ENCODE results near the gene FSCN2. TPM values are rescaled to one million over a fixed set of nuclear protein-coding genes. Genes with fewer than 3 reads are reported as not detected.
A peak's percentile ranks its signal among the peaks of the same experiment; 100 is the strongest.

The FSCN2 gene
- total RNA-seq, 2 donors from 2014 or later: 7.0 to 13.5 TPM

GRCh38 chr17:81524865-81525159 is 3.4 kb upstream of the FSCN2 start:
- no peaks in the 10 kb centered on the region for H3K27me3 ChIP-seq
- no peak for DNase-seq

DNA sequence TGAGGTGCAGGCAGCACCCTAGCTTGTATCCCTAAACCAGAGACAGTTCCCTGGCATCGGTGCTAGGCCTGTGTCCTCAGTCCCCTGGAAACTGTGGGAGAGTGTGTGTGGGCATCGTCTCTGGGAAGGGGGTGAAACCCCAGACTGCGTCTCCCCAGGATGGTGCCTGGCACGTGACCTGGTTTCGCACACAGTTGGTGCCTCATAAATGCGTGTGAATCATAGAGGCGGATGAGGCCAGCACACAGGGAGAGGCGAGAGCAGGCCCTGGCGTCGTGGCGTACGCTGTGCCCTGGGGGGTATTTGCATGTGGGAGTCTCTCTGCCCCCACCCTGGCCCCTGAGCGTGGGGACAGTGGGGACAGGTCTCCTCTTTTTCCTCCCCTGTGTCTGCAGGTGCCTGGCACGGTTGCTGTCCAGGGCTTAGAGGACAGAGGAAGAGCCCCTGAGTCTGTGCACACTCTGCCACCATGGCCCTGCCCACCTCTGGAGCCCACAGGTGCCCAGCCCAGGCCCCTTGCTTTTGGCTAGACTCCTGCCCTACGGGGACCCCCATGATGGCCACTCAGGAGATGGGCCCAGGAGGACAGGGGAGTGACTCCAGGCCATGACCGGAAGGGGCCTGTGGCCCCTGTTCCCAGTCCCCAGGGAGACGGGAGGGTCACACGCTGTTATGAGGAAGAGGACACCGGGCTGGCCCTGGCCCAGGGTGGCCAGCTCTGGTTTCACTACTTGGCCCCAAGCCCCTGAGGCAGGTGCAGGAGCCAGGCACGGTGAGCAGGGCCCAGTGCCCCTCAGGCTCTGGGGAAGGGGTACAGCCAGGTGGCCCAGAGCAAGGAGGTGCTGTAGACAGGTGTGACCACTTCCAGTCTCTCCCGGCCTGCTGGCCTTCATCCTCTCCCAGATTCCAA is 1.3 kb upstream of the FSCN2 start:
- Histone ChIP-seq H3K36me3 (replicated peaks in 1 of 2; ENCODE audit: insufficient read depth in 1 of 2, low read depth in 2 of 2) (no peaks in the 10 kb centered on the region), H3K4me3 (no peak overlapping the region), H3K27ac (no peak overlapping the region), H3K4me1 (peaks cover 13% of the 10 kb centered on the region), H3K27me3 (no peaks in the 10 kb centered on the region), H3K9me3 (no peaks in the 10 kb centered on the region)
- ATAC-seq (no peak), DNase-seq (no peak)
- WGBS, 2 donors: 86 to 89% methylated on average over 15 to 20 of the region's 21 CpGs
- intact Hi-C loops (cut with DNase I): no loop called here
- no peak for TF ChIP-seq POLR2A (IDR thresholded peaks at IDR 0.05)
- TF ChIP-seq CTCF (IDR thresholded peaks at IDR 0.05): no peak

More at GRCh38 chr17:81524865-81525159, 3.4 kb upstream of the FSCN2 start:
- no peak for ATAC-seq
- Histone ChIP-seq H3K36me3 (replicated peaks in 1 of 2; ENCODE audit: insufficient read depth in 1 of 2, low read depth in 2 of 2) (no peaks in the 10 kb centered on the region), H3K9me3 (no peaks in the 10 kb centered on the region), H3K27ac (no peak overlapping the region), H3K4me3 (no peak overlapping the region), H3K4me1 (peaks cover 20% of the 10 kb centered on the region)
- intact Hi-C loops (cut with DNase I): no loop called here
- WGBS, 2 donors: 84 to 100% methylated on average over 2 to 8 of the region's 8 CpGs
- no peak for TF ChIP-seq POLR2A (IDR thresholded peaks at IDR 0.05)
- no peak for TF ChIP-seq CTCF (IDR thresholded peaks at IDR 0.05)

DNA sequence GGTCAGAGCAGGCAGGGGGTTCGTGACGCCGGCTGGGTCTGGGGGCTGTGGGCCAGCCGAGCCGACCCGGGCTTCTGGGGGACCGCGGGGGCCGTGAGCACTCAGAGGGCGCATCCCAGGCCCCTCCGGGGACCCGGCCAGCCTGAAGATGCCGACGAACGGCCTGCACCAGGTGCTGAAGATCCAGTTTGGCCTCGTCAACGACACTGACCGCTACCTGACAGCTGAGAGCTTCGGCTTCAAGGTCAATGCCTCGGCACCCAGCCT is 140 bp downstream of the FSCN2 start:
- intact Hi-C loops (cut with DNase I): no loop called here
- H3K27ac ChIP-seq: no peak overlapping the region
- H3K9me3 ChIP-seq: no peaks in the 10 kb centered on the region
- TF ChIP-seq POLR2A (IDR thresholded peaks at IDR 0.05) (no peak), CTCF (IDR thresholded peaks at IDR 0.05) (no peak)
- no peaks in the 10 kb centered on the region for H3K36me3 ChIP-seq (replicated peaks in 1 of 2; ENCODE audit: insufficient read depth in 1 of 2, low read depth in 2 of 2)
- DNase-seq (no peak), ATAC-seq (no peak)
- WGBS, 2 donors: 50% methylated on average over 17 of the region's 20 CpGs; no CpG with 5 or more reads in 1 of the 2 donors
- H3K27me3 ChIP-seq: no peaks in the 10 kb centered on the region
- peaks cover 13% of the 10 kb centered on the region for H3K4me1 ChIP-seq
- H3K4me3 ChIP-seq: no peak overlapping the region

- no peak overlapping the region for H3K27ac ChIP-seq
- peaks cover 13% of the 10 kb centered on the region for H3K4me1 ChIP-seq
- ATAC-seq (peak; percentile 51), DNase-seq (peak in 2 of 4 donors; percentile 56 to 67)
- no peaks in the 10 kb centered on the region for H3K27me3 ChIP-seq
- no peak overlapping the region for H3K4me3 ChIP-seq
- intact Hi-C loops (cut with DNase I): no loop called here
- TF ChIP-seq CTCF (IDR thresholded peaks at IDR 0.05) (no peak), POLR2A (IDR thresholded peaks at IDR 0.05) (no peak)
- H3K36me3 ChIP-seq (replicated peaks in 1 of 2; ENCODE audit: insufficient read depth in 1 of 2, low read depth in 2 of 2): no peaks in the 10 kb centered on the region
- no peaks in the 10 kb centered on the region for H3K9me3 ChIP-seq
- WGBS, 2 donors: 76% methylated on average over 46 of the region's 62 CpGs; no CpG with 5 or more reads in 1 of the 2 donors
Observed at GRCh38 chr17:81528651-81529436, 667 bp downstream of the FSCN2 start.

Data from body of pancreas (tissue), 4 donors.